HuH-7 (cell line): ENCODE data around the gene ME3.
A peak's percentile ranks its signal among the peaks of the same experiment; 100 is the strongest.
"Not testable (repeated sequence)": the region's sequence is repeated elsewhere in the genome, so short reads cannot be mapped to it uniquely, and the experiment has no call there.

Experiments
- DNase-seq: peaks from one replicate; pipeline ENCODE4 v3.0.0; 2011; ENCODE audit warnings: low spot score

ME3 gene

DNA sequence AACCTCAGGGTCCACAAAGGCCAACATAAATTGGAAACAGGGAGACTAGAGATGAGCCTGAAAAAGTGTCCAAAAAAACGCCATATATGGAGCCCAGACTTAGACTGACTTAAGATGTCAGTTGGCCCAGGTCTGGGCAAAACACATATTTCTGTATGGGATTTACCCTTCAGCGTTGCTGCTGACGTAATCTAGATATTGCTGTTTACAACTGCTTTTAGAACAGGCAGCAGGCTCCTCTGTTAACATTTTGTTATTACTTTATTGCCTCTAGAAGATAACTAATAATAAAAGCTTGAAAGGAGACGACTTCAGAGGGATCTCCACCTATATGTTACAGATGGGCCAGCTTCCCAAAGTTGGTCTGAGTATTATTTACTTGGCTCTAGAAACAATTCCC is 8.7 kb downstream of the ME3 start:
- no peak for DNase-seq

DNA sequence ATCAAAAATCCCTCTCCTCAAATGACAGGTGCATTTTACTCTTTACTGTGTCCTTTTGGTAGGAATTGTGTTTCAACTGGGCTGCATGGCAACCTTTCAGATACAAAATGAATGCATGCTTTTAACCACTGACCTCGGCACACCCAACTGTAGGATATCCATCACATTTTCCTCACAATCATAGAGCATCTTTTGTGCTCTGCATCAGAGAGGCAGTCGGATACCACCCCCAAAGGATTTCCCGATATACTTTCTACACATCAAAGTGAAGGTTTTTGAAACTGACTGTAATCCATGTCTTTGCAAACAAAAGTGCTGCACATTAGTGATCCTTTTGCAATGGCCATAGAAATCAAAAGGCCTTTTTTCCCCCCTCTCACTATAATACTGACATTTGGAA is 9.1 kb downstream of the ME3 start:
- DNase-seq: no peak

DNA sequence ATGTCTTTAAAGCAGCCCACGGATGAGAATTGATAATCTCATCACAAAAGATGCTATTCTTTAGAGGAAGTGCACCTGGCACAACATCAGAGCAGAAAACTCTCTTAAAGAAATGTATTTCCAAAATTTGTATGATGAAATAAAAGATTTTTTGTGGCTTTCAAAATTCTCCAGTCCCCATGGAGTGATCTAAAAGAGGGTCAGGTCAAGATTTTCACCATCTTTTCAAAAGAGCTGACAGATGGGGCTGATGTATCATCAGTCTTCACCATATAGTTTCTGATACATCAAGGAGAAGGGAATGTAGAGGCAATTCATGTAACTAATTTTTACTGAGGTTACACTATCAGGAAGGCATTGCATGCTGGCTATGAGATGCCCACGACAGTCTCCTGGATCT is 11.7 kb downstream of the ME3 start:
- no peak for DNase-seq

DNA sequence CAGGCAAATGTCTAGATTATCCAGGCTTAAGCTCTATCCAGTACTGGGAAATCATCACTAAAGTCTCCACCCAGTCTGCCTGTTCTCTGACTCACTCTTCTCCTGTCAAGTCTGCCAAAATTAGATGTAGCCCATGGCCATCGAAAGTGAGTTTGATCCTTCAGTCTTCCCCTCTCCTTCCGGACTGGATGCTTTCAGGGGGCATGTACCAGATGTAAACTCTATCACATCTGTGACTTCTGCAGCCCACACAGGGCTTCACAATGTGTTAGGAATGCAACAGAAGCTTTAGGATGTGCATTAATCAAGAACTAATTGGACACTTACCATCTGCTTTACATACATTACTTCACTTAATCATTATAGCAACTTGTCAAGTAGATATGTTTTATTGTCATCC is 12.3 kb downstream of the ME3 start:
- DNase-seq: no peak

DNA sequence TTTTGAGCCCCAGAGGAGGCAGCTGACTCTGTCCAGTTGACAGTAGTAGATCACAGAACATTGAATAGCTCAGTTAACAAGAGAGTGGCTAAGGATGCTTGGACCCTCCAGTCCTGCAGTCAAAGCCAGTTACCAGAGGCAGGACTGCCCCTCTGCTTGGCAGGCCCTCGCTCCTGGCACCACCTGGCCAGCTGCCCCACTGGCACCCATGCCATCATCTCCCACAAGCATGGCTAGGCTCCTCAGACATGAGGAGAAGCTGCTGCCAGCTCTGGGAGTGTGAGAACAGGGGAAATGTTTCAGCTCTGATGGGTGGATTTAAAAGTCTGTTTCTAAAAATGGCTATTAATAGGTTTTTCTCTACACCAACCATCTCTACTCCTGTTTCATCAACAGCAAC is 13.9 kb downstream of the ME3 start:
- DNase-seq: no peak

DNA sequence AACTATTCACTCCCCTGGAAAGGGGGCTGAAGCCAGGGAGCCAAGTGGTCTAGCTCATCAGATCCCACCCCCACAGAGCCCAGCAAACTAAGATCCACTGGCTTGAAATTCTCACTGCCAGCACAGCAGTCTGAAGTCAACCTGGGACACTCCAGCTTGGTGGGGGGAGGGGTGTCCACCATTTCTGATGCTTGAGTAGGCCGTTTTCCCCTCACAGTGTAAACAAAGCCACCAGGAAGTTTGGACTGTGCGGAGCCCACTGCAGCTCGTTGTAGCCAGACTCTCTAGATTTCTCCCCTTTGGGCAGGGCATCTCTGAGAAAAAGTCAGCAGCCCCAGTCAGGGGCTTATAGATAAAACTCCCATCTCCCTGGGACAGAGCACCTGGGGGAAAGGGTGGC is 27.2 kb downstream of the ME3 start:
- DNase-seq: not testable (repeated sequence)

DNA sequence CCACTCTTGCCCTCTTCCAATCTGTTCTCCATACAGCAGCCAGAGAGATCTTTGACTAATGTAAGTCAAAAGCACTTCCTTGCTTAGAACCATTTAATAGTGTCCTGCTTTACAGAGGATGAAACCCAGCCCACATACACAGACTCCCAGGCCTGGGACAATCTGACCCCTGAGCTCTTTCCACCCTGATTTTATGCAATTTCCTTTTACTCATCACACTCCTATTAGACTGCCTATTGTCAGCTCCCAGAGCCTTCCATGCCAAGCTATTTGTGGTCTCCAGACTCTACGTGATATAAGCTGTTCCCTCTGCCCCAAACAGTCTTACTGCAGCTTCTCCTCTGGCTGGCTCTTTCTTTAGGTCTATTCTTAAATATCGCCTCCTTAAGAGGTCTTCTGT is 28.1 kb downstream of the ME3 start:
- DNase-seq: no peak

DNA sequence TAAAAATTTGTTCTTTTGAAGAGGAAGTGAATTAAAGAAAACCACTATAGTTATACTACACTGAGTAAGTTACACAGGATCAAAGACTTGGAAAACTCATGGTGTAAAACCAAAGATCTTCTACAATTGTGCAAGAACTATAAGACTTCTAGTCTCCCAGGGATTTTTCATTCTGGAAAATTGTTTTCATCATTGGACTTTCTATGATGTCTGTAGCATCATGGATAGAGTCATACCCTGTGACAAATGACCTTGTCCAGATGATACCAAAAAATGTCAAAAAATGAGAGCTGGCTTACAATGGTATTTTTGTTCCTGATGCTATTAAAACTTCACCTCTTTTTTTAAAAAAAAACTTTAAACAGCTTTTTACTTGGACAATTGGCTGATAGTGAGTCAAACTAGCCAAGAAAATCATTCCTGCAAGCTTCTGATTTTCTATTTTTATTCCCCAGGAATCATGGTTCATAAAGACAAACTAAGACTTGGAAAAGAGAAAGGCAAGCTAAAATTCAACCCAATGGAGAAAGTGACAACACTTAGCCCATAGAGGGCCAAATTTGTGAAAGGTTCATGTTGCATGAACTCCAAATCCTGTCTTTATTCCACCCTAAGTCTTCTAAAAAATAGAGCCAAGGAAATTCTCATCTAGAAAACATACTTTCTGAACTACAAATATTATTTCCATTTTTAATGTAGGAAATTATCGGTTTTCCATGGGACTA is 30.7 kb downstream of the ME3 start:
- DNase-seq: no peak

DNA sequence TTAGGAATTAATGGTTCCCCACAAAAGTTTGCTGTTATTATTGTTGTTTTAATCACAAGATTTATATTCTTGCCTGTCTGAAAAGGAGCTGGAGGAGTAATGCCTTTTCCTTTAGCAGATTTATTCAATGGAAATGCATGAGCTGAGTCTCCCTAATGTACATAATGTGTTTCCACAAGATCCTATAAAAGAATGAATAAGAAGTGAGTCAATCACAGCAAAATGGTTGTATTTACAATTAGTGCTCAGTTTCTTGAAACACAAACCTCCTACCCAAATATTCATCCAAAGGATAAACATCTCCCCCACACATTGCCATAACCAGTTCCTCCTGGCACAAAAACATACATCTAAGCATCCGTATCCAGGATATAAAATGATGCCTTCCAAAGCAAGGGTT is 33.3 kb downstream of the ME3 start:
- DNase-seq: no peak

DNA sequence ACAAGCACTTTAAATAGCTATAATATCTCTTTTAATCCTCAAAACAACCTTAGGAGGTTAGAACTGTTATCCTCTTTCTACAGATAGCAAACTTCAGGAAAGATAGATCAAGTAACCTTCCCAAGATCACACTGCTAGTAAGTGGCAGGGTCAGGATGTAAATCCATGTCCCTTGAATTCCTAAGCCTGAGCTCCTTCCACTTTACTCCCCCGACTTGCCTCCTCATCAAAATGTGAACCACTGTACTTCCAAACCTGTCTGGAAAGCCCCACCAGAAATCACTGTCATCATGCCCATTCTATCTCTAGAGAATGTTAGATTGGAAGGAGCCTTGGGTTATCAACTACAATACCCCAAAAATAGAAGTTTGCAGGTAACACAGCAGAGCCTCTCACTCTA is 33.7 kb downstream of the ME3 start:
- DNase-seq: no peak

DNA sequence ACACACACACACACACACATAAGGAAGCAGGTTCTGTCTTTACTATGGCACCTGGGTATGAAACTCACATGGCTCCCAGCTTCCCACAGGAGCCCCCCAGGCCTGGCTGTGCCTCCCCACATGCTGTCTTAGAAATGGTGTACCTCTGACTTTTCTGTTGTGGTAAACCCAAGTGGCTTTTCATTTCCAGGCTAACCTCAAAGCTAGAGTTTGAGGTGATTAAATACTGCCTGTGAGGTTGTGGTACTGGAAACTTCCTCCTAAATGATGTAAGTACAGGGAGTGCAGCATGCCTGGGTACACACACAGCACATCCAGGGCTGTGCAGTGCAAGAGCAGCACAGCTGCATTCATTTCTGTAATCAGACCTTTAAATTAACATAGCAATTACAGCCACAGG is 34.4 kb downstream of the ME3 start:
- no peak for DNase-seq

DNA sequence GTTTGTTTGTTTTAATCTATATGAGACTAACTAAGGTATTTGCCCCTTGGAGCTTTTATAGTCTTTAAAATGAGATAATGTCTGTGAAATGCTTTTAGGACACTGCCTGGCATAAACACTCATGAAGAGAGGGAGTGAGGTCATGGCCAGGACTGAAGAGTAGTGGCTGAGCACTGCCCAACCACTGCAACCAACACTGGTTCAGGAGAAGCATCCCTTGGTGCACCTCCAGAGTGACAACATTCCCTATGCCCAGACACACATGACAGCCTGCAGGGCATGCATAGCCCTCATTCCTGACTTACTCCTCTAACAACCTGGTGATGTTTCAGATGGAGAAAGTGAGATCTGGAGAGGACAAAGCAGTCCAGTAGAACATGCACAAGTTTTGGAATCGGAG is 36.1 kb downstream of the ME3 start:
- DNase-seq: no peak

DNA sequence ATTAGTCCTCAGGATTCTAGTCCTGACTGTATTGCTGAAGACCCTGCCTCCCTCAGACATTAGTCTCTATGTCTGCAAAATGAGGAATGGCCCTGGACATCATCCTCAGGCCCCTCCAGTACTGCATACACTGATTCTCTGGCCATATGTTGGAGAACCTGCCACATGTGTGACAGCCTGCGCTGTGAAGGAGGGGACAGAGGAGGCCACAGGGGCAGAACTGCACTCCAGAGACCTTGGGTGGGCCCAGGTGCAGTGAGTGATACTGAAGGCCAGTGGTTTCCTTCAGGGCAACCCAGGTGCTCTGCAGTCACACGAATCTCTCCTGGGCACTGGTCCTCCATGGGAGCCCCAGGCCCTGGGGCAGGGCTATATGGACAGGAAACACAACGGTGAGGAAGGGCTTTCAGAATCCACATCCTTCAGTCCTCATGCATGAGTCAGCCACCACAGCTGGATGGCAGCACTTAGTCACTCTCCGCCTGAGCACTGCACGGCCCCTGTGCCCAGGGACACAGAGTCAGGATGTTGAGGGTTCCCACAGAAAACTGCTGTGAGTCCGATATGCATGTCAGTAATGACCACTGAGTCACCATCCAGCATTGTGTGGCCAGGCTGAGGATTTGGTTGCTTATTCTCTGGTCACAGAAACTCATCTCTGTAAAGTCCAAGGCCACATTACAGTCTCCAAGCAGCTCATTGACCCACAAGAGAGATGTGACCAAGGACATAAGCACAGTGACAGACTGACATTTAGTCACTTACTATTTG is 39.7 kb downstream of the ME3 start:
- DNase-seq: peak; percentile 17

DNA sequence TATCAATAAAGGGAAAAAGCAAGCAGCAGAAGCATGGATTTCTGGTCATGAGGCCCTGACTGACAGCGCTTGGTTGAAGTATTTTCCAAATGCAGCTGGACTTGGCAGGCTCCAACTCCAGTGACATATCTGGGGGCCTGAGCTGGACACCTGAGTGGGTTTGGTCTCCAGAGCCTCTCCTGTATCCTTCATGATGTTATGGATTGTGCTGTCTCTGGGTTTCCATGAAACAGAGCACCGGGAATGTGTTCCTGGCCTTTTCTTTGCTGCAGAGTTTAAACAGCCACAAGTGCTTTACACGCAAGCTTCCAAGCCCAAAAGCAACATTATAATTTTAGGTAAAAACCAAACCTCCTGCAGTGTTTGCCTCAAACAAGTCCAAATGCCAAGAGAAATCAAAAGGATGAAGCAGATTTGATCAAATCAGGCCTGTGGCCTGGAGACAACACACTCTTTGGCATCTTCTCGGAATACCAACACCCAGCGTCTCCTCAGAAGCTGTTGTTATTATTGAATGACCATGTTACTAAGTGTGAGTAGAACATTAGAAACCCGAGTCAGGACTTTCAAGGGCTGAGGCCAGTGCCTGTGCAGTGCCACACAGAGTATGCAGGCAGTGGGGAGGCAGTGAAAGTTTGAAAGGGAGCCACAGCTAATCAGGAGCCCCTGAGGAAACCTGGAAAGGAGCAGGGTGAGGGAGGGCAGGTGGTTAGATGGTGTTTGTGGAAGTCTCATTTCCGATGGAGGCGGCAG is 42.0 kb downstream of the ME3 start:
- no peak for DNase-seq

DNA sequence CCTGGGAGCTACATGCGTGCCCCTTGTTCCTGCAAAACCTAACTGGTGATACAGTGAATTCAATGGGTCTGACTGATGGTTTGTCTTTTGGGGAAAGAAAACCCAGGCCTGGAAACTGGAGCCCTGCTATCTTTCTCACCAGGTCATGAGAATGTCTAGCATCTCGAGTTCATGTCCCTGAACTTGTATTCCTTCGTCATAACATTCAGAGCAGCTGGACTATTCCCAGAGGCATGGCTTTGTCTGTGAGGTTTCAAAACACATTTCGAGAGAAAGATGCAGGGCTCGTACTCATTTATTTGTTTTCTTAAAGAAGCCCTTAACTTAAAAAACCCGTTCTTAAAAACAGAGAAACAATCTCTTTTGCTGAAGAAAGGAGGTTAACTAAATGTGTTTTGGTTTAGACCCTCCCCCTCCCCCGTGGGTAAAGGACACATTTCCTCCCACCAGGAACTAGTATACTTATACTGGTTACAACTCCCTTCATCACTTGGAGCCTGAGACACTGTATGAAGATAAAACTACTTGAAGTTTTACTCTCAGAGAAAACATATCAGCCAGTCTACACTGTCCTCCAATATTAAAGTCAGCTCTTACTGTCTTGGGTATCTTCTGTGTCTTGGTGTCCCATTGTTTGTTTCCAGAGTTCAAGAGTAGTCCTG is 43.2 kb downstream of the ME3 start:
- DNase-seq: no peak

DNA sequence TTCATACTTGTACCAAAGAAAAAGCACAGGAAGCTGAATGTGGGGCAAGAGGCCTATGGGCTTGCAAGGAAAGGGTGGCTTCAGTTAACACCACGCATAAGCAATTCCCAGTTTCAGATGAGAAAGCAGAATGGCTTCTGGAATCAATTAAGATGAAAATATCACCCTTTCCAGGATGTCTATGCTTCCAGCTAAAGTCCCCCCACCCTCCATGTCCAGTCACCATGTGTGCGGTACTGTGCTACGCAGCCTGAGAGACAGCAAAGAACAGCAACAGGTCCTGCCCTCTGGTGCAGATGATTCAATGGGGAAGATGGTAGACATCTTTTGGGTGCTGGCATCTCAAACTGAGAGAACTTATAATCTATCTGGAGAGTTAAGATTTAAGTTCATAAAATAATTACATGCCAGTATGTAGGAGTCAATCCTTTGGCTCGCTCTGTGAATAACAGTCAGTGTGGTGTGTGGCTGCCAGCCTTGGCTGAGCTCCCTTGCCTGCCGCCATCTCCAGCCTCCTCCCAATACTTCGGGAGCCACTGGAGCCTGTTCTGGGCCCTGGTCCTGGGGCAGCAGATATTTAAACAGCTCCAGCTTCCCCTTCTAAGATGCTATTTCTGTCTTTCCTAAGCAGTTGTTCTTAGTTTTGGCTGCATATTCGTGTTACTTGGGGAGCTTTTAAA is 44.5 kb downstream of the ME3 start:
- DNase-seq: no peak

DNA sequence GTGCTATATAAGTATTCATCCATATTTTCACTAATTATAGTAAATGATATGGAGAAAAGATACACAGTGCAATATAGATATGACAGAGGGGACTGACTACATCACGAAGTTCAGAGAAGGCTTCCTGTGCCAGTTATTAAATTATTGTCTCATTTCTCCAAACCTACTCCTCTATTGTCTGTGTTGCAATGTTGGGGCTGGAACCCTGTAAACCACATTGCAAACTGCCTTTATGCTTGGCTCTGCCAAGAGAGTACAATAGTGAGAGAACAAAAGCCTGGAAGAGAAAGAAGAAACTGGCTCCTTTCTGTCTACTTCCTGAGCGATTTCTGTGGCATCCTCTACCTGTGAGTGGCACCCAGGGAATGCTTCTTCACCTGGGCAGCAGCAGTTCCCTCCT is 46.4 kb downstream of the ME3 start:
- no peak for DNase-seq

DNA sequence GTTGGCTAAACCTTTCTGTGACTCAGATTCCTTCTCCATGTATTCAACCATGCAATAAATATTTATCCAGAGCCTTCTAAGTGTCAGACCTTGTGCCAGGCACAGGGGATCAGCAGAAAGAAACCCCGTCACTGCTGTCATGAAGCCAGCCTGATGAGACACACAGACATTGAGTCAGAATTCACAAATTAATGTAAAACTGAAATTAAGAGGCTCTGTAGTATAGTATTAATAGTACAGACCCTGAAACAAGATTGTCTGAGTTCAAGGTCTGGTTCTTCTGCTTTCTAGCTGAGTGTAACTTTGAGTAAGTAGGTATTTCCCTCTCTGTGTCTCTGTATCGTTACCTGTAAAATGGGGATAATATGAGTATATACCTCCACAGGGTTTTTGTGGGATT is 46.9 kb downstream of the ME3 start:
- no peak for DNase-seq

DNA sequence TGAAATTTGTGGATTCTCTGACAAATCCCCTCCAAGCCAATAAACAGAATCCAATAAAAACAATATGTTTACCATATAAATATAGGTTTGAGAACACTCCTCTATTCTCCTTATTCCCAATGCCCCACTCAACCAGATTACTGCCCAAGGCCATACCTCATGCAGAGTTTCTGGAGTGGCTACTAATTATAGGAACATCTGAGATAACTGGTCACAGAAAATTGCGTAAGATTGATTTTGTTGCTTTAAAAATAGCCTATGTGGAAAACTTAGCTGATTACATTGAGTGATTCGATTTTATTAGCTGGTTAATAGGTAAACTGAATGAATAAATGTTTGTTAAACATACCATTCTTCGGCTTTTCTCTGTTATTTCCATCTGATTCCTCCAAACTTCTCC is 48.0 kb downstream of the ME3 start:
- no peak for DNase-seq

DNA sequence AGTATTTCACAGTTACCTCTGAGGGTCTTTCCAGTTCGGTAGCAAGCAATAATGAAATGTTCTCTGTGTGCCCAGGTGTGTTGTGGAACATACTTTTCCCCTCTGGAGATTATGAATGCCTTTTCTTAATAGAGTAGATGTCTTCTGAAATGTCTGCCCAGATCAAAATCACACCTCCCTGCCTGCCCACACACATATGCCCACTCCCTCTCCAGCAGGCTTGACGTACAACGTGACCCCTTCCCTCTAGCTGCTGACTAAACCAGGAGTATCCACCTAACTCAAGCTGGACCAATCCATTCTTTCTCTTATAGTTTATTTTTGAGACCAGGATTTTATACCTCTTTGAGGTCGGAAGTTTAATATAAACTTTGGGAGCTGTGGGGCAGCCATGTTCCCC is 48.7 kb downstream of the ME3 start:
- no peak for DNase-seq

DNA sequence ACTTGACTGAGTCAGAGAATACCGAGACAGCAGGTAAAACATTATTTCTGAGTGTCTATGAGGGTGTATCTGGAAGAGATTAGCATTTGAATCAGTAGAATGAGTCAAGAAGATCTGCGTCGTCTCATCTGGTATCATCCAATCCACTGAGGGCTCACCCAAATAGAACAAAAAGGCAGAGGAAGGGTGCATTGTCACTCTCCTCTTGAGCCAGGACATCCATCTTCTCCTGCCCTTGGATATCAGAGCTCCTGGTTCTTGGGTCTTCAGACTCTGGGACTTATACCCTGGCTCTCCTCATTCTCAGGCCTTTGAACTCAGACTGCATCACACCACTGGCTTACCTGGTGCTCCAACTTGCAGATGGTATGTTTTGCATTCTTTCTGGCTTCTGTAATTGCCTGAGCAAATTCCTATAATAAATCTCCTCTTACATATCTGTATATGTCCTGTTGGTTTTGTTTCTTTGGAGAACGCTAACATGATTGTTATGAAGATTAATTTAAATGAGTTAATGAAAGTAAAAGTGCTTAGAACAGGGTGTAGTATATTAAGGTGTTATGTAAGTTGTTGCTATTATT is 49.3 kb downstream of the ME3 start:
- no peak for DNase-seq

DNA sequence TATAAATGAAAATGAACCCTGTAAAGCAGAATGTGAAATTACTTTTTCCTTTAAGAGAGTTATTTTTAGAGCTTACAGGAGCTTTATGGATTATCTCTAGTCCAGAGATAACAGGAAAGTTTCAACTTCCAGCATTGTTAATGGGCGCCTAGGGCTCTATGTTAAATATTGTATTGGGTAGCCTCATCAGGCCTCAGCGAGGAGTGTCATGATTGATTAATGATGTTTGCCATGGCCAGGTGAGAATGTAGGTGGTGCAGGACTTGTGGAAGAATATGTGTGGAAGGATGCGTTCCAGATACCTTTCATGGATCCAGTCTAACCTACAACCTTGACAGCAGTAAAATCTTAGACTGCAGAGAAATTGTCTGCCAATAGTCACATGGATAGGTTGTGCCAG is 50.6 kb downstream of the ME3 start:
- DNase-seq: no peak
